PFSK-1 (cell line): Measurements from ENCODE around the gene IGF2R.

Experiments used
- FOXP2 ChIP-seq: optimal IDR thresholded peaks from 2 replicates; pipeline ENCODE3; 2011; ENCODE audit warnings: borderline replicate concordance, control low read depth, inconsistent platforms; ENCODE audit not compliant: insufficient read depth; ENCODE audit errors: extremely low read length, extremely low read depth
- POLR2AphosphoS5 ChIP-seq: IDR thresholded peaks from 2 replicates; pipeline ENCODE4 v1.6.1; 2012; ENCODE audit warnings: low read depth, mild to moderate bottlenecking, control low read depth, low read length, moderate library complexity
- SIN3A ChIP-seq: IDR thresholded peaks from 2 replicates; pipeline ENCODE4 v1.6.1; 2012; ENCODE audit warnings: mild to moderate bottlenecking, low read length, moderate library complexity, borderline replicate concordance; ENCODE audit not compliant: insufficient read depth
- TAF1 ChIP-seq: IDR thresholded peaks from 2 replicates; pipeline ENCODE4 v1.6.1; 2012; ENCODE audit warnings: low read length, control low read depth, borderline replicate concordance; ENCODE audit not compliant: insufficient read depth
- TF ChIP-seq, protein P1 (sequence below), 2 experiments: IDR thresholded peaks; 2 replicates each; pipeline versions ENCODE4 v1.6.1 to v1.8.0; 2011 to 2012; ENCODE audit warnings: low read depth in 2 of 2, low read length in 2 of 2, control low read depth in 1 of 2, inconsistent platforms in 1 of 2, mild to moderate bottlenecking in 1 of 2, moderate library complexity in 1 of 2; ENCODE audit not compliant: insufficient read depth in 1 of 2

DNA sequence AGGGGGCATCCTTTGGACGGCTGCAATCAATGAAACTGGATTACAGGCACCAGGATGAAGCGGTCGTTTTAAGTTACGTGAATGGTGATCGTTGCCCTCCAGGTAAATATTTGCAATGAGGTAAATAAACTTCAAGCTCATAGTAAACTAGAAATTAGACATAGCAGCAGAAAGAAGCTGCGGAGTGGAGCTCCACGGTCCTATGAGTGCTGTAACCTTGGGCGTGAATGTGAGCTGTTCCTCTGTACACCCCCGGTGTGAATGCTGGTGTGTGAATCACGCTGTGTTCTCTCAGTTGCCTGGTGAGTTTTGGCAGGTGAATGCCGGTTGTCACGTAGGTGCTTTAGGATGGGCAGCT, 110.8 kb downstream of the IGF2R start:
- TF ChIP-seq POLR2AphosphoS5 (no peak), TAF1 (no peak), SIN3A (no peak), FOXP2 (no peak)
- TF ChIP-seq, protein P1, sequence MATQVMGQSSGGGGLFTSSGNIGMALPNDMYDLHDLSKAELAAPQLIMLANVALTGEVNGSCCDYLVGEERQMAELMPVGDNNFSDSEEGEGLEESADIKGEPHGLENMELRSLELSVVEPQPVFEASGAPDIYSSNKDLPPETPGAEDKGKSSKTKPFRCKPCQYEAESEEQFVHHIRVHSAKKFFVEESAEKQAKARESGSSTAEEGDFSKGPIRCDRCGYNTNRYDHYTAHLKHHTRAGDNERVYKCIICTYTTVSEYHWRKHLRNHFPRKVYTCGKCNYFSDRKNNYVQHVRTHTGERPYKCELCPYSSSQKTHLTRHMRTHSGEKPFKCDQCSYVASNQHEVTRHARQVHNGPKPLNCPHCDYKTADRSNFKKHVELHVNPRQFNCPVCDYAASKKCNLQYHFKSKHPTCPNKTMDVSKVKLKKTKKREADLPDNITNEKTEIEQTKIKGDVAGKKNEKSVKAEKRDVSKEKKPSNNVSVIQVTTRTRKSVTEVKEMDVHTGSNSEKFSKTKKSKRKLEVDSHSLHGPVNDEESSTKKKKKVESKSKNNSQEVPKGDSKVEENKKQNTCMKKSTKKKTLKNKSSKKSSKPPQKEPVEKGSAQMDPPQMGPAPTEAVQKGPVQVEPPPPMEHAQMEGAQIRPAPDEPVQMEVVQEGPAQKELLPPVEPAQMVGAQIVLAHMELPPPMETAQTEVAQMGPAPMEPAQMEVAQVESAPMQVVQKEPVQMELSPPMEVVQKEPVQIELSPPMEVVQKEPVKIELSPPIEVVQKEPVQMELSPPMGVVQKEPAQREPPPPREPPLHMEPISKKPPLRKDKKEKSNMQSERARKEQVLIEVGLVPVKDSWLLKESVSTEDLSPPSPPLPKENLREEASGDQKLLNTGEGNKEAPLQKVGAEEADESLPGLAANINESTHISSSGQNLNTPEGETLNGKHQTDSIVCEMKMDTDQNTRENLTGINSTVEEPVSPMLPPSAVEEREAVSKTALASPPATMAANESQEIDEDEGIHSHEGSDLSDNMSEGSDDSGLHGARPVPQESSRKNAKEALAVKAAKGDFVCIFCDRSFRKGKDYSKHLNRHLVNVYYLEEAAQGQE (IDR thresholded peaks at IDR 0.05; ENCODE audit: insufficient read depth in 1 of 2, low read depth in 2 of 2, low read length in 2 of 2) = no peak
